ENCODE results near the gene SORCS1.
"Not testable (repeated sequence)": the region's sequence is repeated elsewhere in the genome, so short reads cannot be mapped to it uniquely, and the experiment has no call there.

Gene SORCS1

DNA sequence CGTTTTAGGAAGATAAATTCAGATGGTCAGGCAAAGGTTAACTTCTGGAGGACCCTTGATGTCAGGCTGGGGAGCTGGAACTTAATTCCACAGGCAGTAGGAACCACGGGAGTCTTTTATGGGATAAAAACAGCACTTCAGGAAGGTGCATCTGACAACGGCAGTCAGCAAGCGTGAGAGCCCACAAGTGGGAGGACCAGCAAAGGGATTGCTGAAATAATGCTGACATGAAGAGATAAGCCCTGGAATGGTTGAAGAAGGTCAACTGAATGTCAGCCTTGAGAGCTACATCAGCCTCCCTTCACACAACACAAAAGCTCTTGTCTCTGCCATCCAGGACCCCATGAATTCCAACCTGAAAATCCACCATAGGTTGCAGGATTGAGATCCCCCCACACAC, 138.8 kb downstream of the SORCS1 start:
- H4K20me1 ChIP-seq (ENCODE audit: low read depth, low read length) = no peaks in the 10 kb centered on the region
- no peak overlapping the region for H3K9ac ChIP-seq (ENCODE audit: low read length)
- no peak overlapping the region for H3K27ac ChIP-seq (ENCODE audit: low read depth, low read length)
- no peaks in the 10 kb centered on the region for H3K9me2 ChIP-seq (replicated peaks; ENCODE audit: insufficient read depth, low read length)
- no peak overlapping the region for H2AFZ ChIP-seq (ENCODE audit: low read depth, low read length, severe bottlenecking)
- no peak overlapping the region for H3K4me3 ChIP-seq (ENCODE audit: insufficient read depth, low read length, poor library complexity, severe bottlenecking)
- H3K36me3 ChIP-seq (ENCODE audit: low read length) = no peaks in the 10 kb centered on the region
- TF ChIP-seq CTCF (IDR thresholded peaks at IDR 0.05; ENCODE audit: insufficient read depth, low read length, poor library complexity, severe bottlenecking) (no peak), EZH2phosphoT487 (conservative IDR thresholded peaks at IDR 0.05; ENCODE audit: low read length) (no peak)
- H3F3A ChIP-seq (ENCODE audit: insufficient read depth) = no peaks in the 10 kb centered on the region
- no peaks in the 10 kb centered on the region for H3K27me3 ChIP-seq (ENCODE audit: low read length)
- no peaks in the 10 kb centered on the region for H3K9me3 ChIP-seq (ENCODE audit: insufficient read depth, low read length)
- H3K79me2 ChIP-seq (ENCODE audit: insufficient read depth, low read length) = no peaks in the 10 kb centered on the region
- H3K4me2 ChIP-seq (ENCODE audit: low read depth, low read length, poor library complexity, severe bottlenecking) = no peak overlapping the region

GRCh38 chr10:107024033-107024432, 140.5 kb downstream of the SORCS1 start:
- not testable (repeated sequence) for H3F3A ChIP-seq (ENCODE audit: insufficient read depth); H3K79me2 ChIP-seq (ENCODE audit: insufficient read depth, low read length); H3K27me3 ChIP-seq (ENCODE audit: low read length); H4K20me1 ChIP-seq (ENCODE audit: low read depth, low read length); H3K9ac ChIP-seq (ENCODE audit: low read length); H2AFZ ChIP-seq (ENCODE audit: low read depth, low read length, severe bottlenecking); H3K4me3 ChIP-seq (ENCODE audit: insufficient read depth, low read length, poor library complexity, severe bottlenecking); H3K9me2 ChIP-seq (replicated peaks; ENCODE audit: insufficient read depth, low read length); H3K27ac ChIP-seq (ENCODE audit: low read depth, low read length); H3K4me2 ChIP-seq (ENCODE audit: low read depth, low read length, poor library complexity, severe bottlenecking); H3K36me3 ChIP-seq (ENCODE audit: low read length); H3K9me3 ChIP-seq (ENCODE audit: insufficient read depth, low read length)

DNA sequence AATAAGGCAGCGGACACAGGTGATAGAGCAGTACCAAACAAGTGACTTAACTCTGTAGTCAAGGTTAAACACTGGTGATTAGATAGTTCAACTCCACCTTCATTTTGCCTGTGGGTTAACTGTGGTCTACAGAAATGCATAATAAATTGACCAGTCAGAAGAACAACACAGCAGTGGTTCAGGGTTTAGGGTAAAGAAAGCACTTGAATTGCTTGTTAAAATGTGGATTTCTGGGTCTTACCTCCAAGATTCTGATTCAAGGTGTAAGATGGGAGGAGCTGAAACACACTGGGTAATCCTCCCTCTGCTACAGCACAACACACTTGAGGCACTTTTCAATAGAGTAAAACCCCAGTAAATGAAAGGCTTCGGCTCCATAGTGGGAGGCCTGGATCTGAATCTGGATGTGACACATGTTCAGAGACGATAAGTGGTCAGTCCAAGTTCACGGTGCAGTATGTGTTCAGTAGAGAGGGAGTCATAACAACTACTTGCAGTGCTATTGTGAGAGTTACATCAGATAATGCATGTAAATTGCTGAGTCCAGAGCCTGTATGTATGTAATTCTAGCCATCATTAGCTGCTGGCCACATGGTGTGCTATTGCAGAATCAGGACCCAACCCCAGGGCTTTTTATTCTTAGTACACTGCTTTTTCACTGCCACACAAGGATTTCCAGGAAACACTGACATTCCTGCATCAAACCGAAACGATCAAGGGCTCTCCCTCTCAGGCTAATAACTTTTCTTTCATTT, 141.7 kb downstream of the SORCS1 start:
- Histone ChIP-seq H3K9me2 (replicated peaks; ENCODE audit: insufficient read depth, low read length) (no peaks in the 10 kb centered on the region), H3K27ac (ENCODE audit: low read depth, low read length) (no peak overlapping the region), H3K4me3 (ENCODE audit: insufficient read depth, low read length, poor library complexity, severe bottlenecking) (no peak overlapping the region), H2AFZ (ENCODE audit: low read depth, low read length, severe bottlenecking) (no peak overlapping the region), H4K20me1 (ENCODE audit: low read depth, low read length) (no peaks in the 10 kb centered on the region), H3K9me3 (ENCODE audit: insufficient read depth, low read length) (no peaks in the 10 kb centered on the region), H3K36me3 (ENCODE audit: low read length) (no peaks in the 10 kb centered on the region), H3K9ac (ENCODE audit: low read length) (no peak overlapping the region), H3K27me3 (ENCODE audit: low read length) (no peaks in the 10 kb centered on the region), H3F3A (ENCODE audit: insufficient read depth) (no peaks in the 10 kb centered on the region), H3K79me2 (ENCODE audit: insufficient read depth, low read length) (no peaks in the 10 kb centered on the region), H3K4me2 (ENCODE audit: low read depth, low read length, poor library complexity, severe bottlenecking) (no peak overlapping the region)
- TF ChIP-seq CTCF (IDR thresholded peaks at IDR 0.05; ENCODE audit: insufficient read depth, low read length, poor library complexity, severe bottlenecking) (no peak), EZH2phosphoT487 (conservative IDR thresholded peaks at IDR 0.05; ENCODE audit: low read length) (no peak)

- no peaks in the 10 kb centered on the region for H3K36me3 ChIP-seq (ENCODE audit: low read length)
- no peaks in the 10 kb centered on the region for H3K9me2 ChIP-seq (replicated peaks; ENCODE audit: insufficient read depth, low read length)
- no peaks in the 10 kb centered on the region for H3F3A ChIP-seq (ENCODE audit: insufficient read depth)
- H3K9me3 ChIP-seq (ENCODE audit: insufficient read depth, low read length) = no peaks in the 10 kb centered on the region
- TF ChIP-seq CTCF (IDR thresholded peaks at IDR 0.05; ENCODE audit: insufficient read depth, low read length, poor library complexity, severe bottlenecking) (no peak), EZH2phosphoT487 (conservative IDR thresholded peaks at IDR 0.05; ENCODE audit: low read length) (no peak)
- no peak overlapping the region for H3K4me3 ChIP-seq (ENCODE audit: insufficient read depth, low read length, poor library complexity, severe bottlenecking)
- no peaks in the 10 kb centered on the region for H3K79me2 ChIP-seq (ENCODE audit: insufficient read depth, low read length)
- no peak overlapping the region for H2AFZ ChIP-seq (ENCODE audit: low read depth, low read length, severe bottlenecking)
- H3K9ac ChIP-seq (ENCODE audit: low read length) = no peak overlapping the region
- H3K4me2 ChIP-seq (ENCODE audit: low read depth, low read length, poor library complexity, severe bottlenecking) = no peak overlapping the region
- H3K27ac ChIP-seq (ENCODE audit: low read depth, low read length) = no peak overlapping the region
- H4K20me1 ChIP-seq (ENCODE audit: low read depth, low read length) = no peaks in the 10 kb centered on the region
- H3K27me3 ChIP-seq (ENCODE audit: low read length) = no peaks in the 10 kb centered on the region
These were observed 145.4 kb downstream of the SORCS1 start for GRCh38 chr10:107019154-107019553.
